HepG2 (cell line): Measurements from ENCODE around the gene POU2AF2. TPM values are rescaled to one million over a fixed set of nuclear protein-coding genes. Genes with fewer than 3 reads are reported as not detected.

Experiments used
- ATAC-seq: fragments of 200-7000 bp; cut with Tn5 transposase; 3 replicates; pipeline ENCODE4 v1.9.1; 2020; ENCODE audit warnings: mild to moderate bottlenecking, moderate library complexity
- BruUV-seq: library from RNA; stranded (reverse); fragments of 400-500 nt; replicated peaks from 2 replicates; lab custom pipeline; 2021; lab: Mats Ljungman, UMichigan
- CTCF ChIA-PET: fragments of 300-600 bp; formaldehyde crosslinking; extraction: SDS; loops from one replicate; lab custom pipeline; 2021; ENCODE audit warnings: low total read pairs, inconsistent platforms, low intra/inter-chr PET ratio; lab: Yijun Ruan, JAX
- POLR2A ChIA-PET: fragments of 350-600 bp; sonication (Branson Sonifier 250); formaldehyde crosslinking; loops from one replicate; lab custom pipeline; 2020; ENCODE audit warnings: antibody characterized with exemption, inconsistent platforms; lab: Yijun Ruan, JAX
- DNase-seq: peaks from one replicate; pipeline ENCODE4 v3.0.0-alpha.2; 2015; ENCODE audit warnings: low spot score
- FAIRE-seq: peaks from 3 replicates; lab custom pipeline; 2011; peaks lifted over from hg19 to GRCh38; lab: Jason Lieb, UNC
- H2AFZ ChIP-seq: one replicate; pipeline ENCODE4 v1.6.1; 2011; ENCODE audit warnings: low read length, inconsistent platforms
- H3K27ac ChIP-seq: fragments of 300-600 bp; 3 replicates; pipeline ENCODE4 v1.8.0; 2011; ENCODE audit warnings: mixed run types, mild to moderate bottlenecking, mixed read lengths, low read length, inconsistent platforms; ENCODE audit not compliant: insufficient read depth; ENCODE audit errors: extremely low read length
- H3K27me3 ChIP-seq, 2 experiments: fragments of 200-600 bp in 1 of 2; 2 replicates in 1 of 2; 3 replicates in 1 of 2; pipeline versions ENCODE4 v1.6.0 to v1.8.0; 2011; ENCODE audit warnings: low read length in 2 of 2, mild to moderate bottlenecking in 2 of 2, moderate library complexity in 2 of 2, inconsistent platforms in 1 of 2; ENCODE audit not compliant: insufficient read depth in 2 of 2, control insufficient read depth in 1 of 2
- H3K36me3 ChIP-seq, 2 experiments: fragments of 200-600 bp in 1 of 2; replicated peaks in 1 of 2; 2 replicates in 1 of 2; 3 replicates in 1 of 2; pipeline versions ENCODE4 v1.5.1 to v1.8.0; 2011; ENCODE audit warnings: low read length in 2 of 2, inconsistent platforms in 1 of 2; ENCODE audit not compliant: insufficient read depth in 2 of 2, control insufficient read depth in 1 of 2
- H3K4me1 ChIP-seq: 2 replicates; pipeline ENCODE4 v1.5.1; 2012; ENCODE audit warnings: low read length, inconsistent platforms; ENCODE audit not compliant: insufficient read depth
- H3K4me2 ChIP-seq: 2 replicates; pipeline ENCODE4 v1.6.0; 2011; ENCODE audit warnings: low read depth, low read length, inconsistent platforms
- H3K4me3 ChIP-seq, 3 experiments: fragments of 200-600 bp in 1 of 3; sonication (generic), shearing (Covaris generic) in 1 of 3; replicated peaks in 1 of 3; 2 replicates each; pipeline ENCODE4 v1.5.1; 2011 to 2016; ENCODE audit warnings: low read length in 3 of 3, inconsistent platforms in 2 of 3, low read depth in 2 of 3, mild to moderate bottlenecking in 2 of 3, control low read depth in 1 of 3, mixed read lengths in 1 of 3; ENCODE audit not compliant: insufficient read depth in 1 of 3
- H3K79me2 ChIP-seq: one replicate; pipeline ENCODE4 v1.6.1; 2011; ENCODE audit warnings: low read length, inconsistent platforms; ENCODE audit not compliant: insufficient read depth
- H3K9ac ChIP-seq: 2 replicates; pipeline ENCODE4 v1.6.0; 2011; ENCODE audit warnings: mild to moderate bottlenecking, low read depth, low read length, inconsistent platforms; ENCODE audit not compliant: insufficient read depth
- H3K9me3 ChIP-seq: 2 replicates; pipeline ENCODE4 v1.5.1; 2012; ENCODE audit warnings: mild to moderate bottlenecking, low read length
- H4K20me1 ChIP-seq: 2 replicates; pipeline ENCODE4 v1.6.0; 2011; ENCODE audit warnings: inconsistent platforms, mild to moderate bottlenecking, low read length, moderate library complexity; ENCODE audit not compliant: insufficient read depth
- ARHGAP35 ChIP-seq: sonication (generic); formaldehyde crosslinking; IDR thresholded peaks from 2 replicates; pipeline ENCODE4 v1.9.0; 2022; ENCODE audit warnings: mild to moderate bottlenecking, inconsistent platforms, moderate library complexity, missing genetic modification reagents, borderline replicate concordance
- DNMT1 ChIP-seq: sonication (generic); formaldehyde crosslinking; IDR thresholded peaks from 2 replicates; pipeline ENCODE4 v1.5.1; 2020; ENCODE audit warnings: mild to moderate bottlenecking, missing genetic modification reagents
- GMEB2 ChIP-seq: IDR thresholded peaks from 2 replicates; pipeline ENCODE4 v1.6.1; 2016; ENCODE audit warnings: missing biosample characterization, missing genetic modification reagents, low read depth
- HDAC6 ChIP-seq: fragments of 200-600 bp; sonication (generic); IDR thresholded peaks from 2 replicates; pipeline ENCODE4 v1.7.0; 2017; ENCODE audit warnings: mild to moderate bottlenecking, antibody characterized with exemption, low read length, low read depth
- KIAA2018 ChIP-seq: sonication (generic); formaldehyde crosslinking; IDR thresholded peaks from 2 replicates; pipeline ENCODE4 v1.5.0; 2020; ENCODE audit warnings: mild to moderate bottlenecking, missing genetic modification reagents, borderline replicate concordance
- PCBP1 ChIP-seq: fragments of 200-400 bp; formaldehyde crosslinking; IDR thresholded peaks from 2 replicates; pipeline ENCODE4 v1.6.1; 2017; ENCODE audit warnings: mild to moderate bottlenecking, low read depth, low read length, borderline replicate concordance
- SMARCE1 ChIP-seq: fragments of 450-650 bp; IDR thresholded peaks from 2 replicates; pipeline ENCODE4 v1.6.1; 2017; ENCODE audit warnings: borderline replicate concordance
- SUZ12 ChIP-seq: fragments of 150-350 bp; IDR thresholded peaks from 2 replicates; pipeline ENCODE4 v1.6.1; 2014; ENCODE audit warnings: low read depth, low read length
- ZNF660 ChIP-seq: sonication (generic); formaldehyde crosslinking; IDR thresholded peaks from 2 replicates; pipeline ENCODE4 v1.5.1; 2020; ENCODE audit warnings: mild to moderate bottlenecking, low read depth, missing genetic modification reagents, borderline replicate concordance
- WGBS: methylation state at CpG from one replicate; pipeline ENCODE4 v1.1.6; 2017; ENCODE audit warnings: low lambda C conversion rate; 5-methylcytosine and 5-hydroxymethylcytosine counted together
- in situ Hi-C: cut with HindIII; loops from 2 replicates; pipeline ENCODE4 v1.10.0; 2017; ENCODE audit warnings: low pct_unique_long_range_greater_than_20kb; ENCODE audit not compliant: extremely low pct_ligation_motif_present
- intact Hi-C: fragments of 100-400 bp; cut with micrococcal nuclease; formaldehyde crosslinking; loops from one replicate; pipeline ENCODE4 v1.10.0; 2022; ENCODE audit not compliant: unreplicated experiment
- polyA plus RNA-seq, 8 experiments: library from polyadenylated mRNA; depleted of rRNA in 3 of 8; stranded (reverse) in 7 of 8; unstranded in 1 of 8; fragments of >200 nt; fragmentation: Illumina TruSeq in 4 of 8; extraction: Trizol in 4 of 8; gene quantifications; 2 replicates each; pipeline versions ENCODE4 v1.2.1 to v1.2.3, GENCODE V29; 2011 to 2016; ENCODE audit warnings: low read depth in 4 of 8, missing spikeins in 1 of 8, mixed read lengths in 1 of 8; ENCODE audit not compliant: insufficient read depth in 1 of 8
- total RNA-seq, 5 experiments: library from RNA; depleted of rRNA; stranded (reverse); fragments of >200 nt; fragmentation: Illumina TruSeq; extraction: Trizol; gene quantifications; 2 replicates each; pipeline ENCODE4 v1.2.3, GENCODE V29; 2016; ENCODE audit warnings: low read depth in 1 of 5
- TF ChIP-seq, protein P1 (sequence below): sonication (generic); formaldehyde crosslinking; IDR thresholded peaks from 2 replicates; pipeline ENCODE4 v1.4.0; 2020; ENCODE audit warnings: missing genetic modification reagents, borderline replicate concordance

Gene POU2AF2
- total and polyA plus RNA-seq, 2 of the 13 experiments (the other 11 are each of a cell fraction or from before 2014, with no cell fraction given): 0.11 TPM; not detected in 1

GRCh38 chr11:111331711-111332479 lies 86.4 kb downstream of the POU2AF2 start:
- ATAC-seq (no peak), DNase-seq (no peak)
- in situ Hi-C loops: no loop called here
- TF ChIP-seq GMEB2 (CRISPR knock-in tag) (no peak), KIAA2018 (no peak), ARHGAP35 (no peak), DNMT1 (CRISPR knock-in tag) (no peak), SMARCE1 (no peak), HDAC6 (no peak), ZNF660 (CRISPR knock-in tag) (no peak), SUZ12 (no peak), PCBP1 (no peak)
- TF ChIP-seq, protein P1, sequence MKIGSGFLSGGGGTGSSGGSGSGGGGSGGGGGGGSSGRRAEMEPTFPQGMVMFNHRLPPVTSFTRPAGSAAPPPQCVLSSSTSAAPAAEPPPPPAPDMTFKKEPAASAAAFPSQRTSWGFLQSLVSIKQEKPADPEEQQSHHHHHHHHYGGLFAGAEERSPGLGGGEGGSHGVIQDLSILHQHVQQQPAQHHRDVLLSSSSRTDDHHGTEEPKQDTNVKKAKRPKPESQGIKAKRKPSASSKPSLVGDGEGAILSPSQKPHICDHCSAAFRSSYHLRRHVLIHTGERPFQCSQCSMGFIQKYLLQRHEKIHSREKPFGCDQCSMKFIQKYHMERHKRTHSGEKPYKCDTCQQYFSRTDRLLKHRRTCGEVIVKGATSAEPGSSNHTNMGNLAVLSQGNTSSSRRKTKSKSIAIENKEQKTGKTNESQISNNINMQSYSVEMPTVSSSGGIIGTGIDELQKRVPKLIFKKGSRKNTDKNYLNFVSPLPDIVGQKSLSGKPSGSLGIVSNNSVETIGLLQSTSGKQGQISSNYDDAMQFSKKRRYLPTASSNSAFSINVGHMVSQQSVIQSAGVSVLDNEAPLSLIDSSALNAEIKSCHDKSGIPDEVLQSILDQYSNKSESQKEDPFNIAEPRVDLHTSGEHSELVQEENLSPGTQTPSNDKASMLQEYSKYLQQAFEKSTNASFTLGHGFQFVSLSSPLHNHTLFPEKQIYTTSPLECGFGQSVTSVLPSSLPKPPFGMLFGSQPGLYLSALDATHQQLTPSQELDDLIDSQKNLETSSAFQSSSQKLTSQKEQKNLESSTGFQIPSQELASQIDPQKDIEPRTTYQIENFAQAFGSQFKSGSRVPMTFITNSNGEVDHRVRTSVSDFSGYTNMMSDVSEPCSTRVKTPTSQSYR: no peak

More at GRCh38 chr11:111331711-111332479, 86.4 kb downstream of the POU2AF2 start:
- no TSS peak for BruUV-seq
- Histone ChIP-seq H3K79me2 (no peaks in the 10 kb centered on the region), H3K4me1 (peaks cover 93% of the 10 kb centered on the region), H4K20me1 (no peaks in the 10 kb centered on the region), H3K27ac (no peak overlapping the region), H3K4me3 (no peak overlapping the region), H3K9me3 (no peaks in the 10 kb centered on the region), H3K4me2 (no peak overlapping the region), H3K27me3 (no peaks in the 10 kb centered on the region), H2AFZ (no peak overlapping the region), H3K9ac (no peak overlapping the region), H3K36me3 (no peaks in the 10 kb centered on the region)
- ChIA-PET CTCF (no interaction called here), POLR2A (interaction anchor here (1.1 to 8.2 kb wide), 2 partner anchors 11 to 28 kb away, joined by 4 to 197 read pairs; no protein-coding TSS in a partner anchor)
- no peak for FAIRE-seq
- intact Hi-C loops: loop anchor here (2.0 kb wide), 1 partner anchor 23 kb away; no protein-coding TSS in a partner anchor
- 94% methylated on average over 3 of the region's 4 CpGs for WGBS
